ENCODE measurements around the gene SCAP.

Gene SCAP

GRCh38 chr3:47495886-47496285, 20.1 kb upstream of the SCAP start:
- Histone ChIP-seq H3K27me3 (ENCODE audit: control insufficient read depth, insufficient read depth, low read length) (no peaks in the 10 kb centered on the region), H3K4me3 (ENCODE audit: low read depth, low read length) (no peak overlapping the region), H3K4me2 (ENCODE audit: low read length) (no peak overlapping the region), H3K36me3 (ENCODE audit: control insufficient read depth, insufficient read depth, low read length) (no peaks in the 10 kb centered on the region), H3K4me1 (no peaks in the 10 kb centered on the region), H3K9me3 (ENCODE audit: control insufficient read depth, low read length) (no peaks in the 10 kb centered on the region), H3K79me2 (no peaks in the 10 kb centered on the region), H3K9ac (no peak overlapping the region), H2AFZ (no peak overlapping the region), H3K27ac (no peak overlapping the region)
- no peak for TF ChIP-seq CTCF (IDR thresholded peaks at IDR 0.05)

- H2AFZ ChIP-seq = no peak overlapping the region
- H3K9me3 ChIP-seq (ENCODE audit: control insufficient read depth, low read length) = no peaks in the 10 kb centered on the region
- no peak overlapping the region for H3K9ac ChIP-seq
- H3K36me3 ChIP-seq (ENCODE audit: control insufficient read depth, insufficient read depth, low read length) = no peaks in the 10 kb centered on the region
- no peaks in the 10 kb centered on the region for H3K79me2 ChIP-seq
- no peaks in the 10 kb centered on the region for H3K4me1 ChIP-seq
- TF ChIP-seq CTCF (IDR thresholded peaks at IDR 0.05) = no peak
- no peak overlapping the region for H3K27ac ChIP-seq
- no peak overlapping the region for H3K4me2 ChIP-seq (ENCODE audit: low read length)
- H3K27me3 ChIP-seq (ENCODE audit: control insufficient read depth, insufficient read depth, low read length) = no peaks in the 10 kb centered on the region
- no peak overlapping the region for H3K4me3 ChIP-seq (ENCODE audit: low read depth, low read length)
Observed at GRCh38 chr3:47495111-47495510, 19.4 kb upstream of the SCAP start.

- no peak overlapping the region for H2AFZ ChIP-seq
Observed at GRCh38 chr3:47491777-47492176, 16.0 kb upstream of the SCAP start.

GRCh38 chr3:47491186-47491585, 15.4 kb upstream of the SCAP start:
- Histone ChIP-seq H3K27me3 (ENCODE audit: control insufficient read depth, insufficient read depth, low read length) (no peaks in the 10 kb centered on the region), H3K9me3 (ENCODE audit: control insufficient read depth, low read length) (no peaks in the 10 kb centered on the region), H3K4me2 (ENCODE audit: low read length) (no peak overlapping the region), H3K79me2 (no peaks in the 10 kb centered on the region), H3K4me1 (no peaks in the 10 kb centered on the region), H3K27ac (no peak overlapping the region), H3K9ac (no peak overlapping the region), H3K36me3 (ENCODE audit: control insufficient read depth, insufficient read depth, low read length) (no peaks in the 10 kb centered on the region), H3K4me3 (ENCODE audit: low read depth, low read length) (no peak overlapping the region), H2AFZ (no peak overlapping the region)
- TF ChIP-seq CTCF (IDR thresholded peaks at IDR 0.05) = no peak

More at GRCh38 chr3:47491777-47492176, 16.0 kb upstream of the SCAP start:
- H3K4me1 ChIP-seq = no peaks in the 10 kb centered on the region
- H3K4me3 ChIP-seq (ENCODE audit: low read depth, low read length) = no peak overlapping the region
- H3K27ac ChIP-seq = no peak overlapping the region
- H3K9ac ChIP-seq = no peak overlapping the region
- H3K9me3 ChIP-seq (ENCODE audit: control insufficient read depth, low read length) = no peaks in the 10 kb centered on the region
- TF ChIP-seq CTCF (IDR thresholded peaks at IDR 0.05) = no peak
- no peaks in the 10 kb centered on the region for H3K27me3 ChIP-seq (ENCODE audit: control insufficient read depth, insufficient read depth, low read length)
- H3K4me2 ChIP-seq (ENCODE audit: low read length) = no peak overlapping the region
- no peaks in the 10 kb centered on the region for H3K79me2 ChIP-seq
- no peaks in the 10 kb centered on the region for H3K36me3 ChIP-seq (ENCODE audit: control insufficient read depth, insufficient read depth, low read length)

- H3K4me2 ChIP-seq (ENCODE audit: low read length) = no peak overlapping the region
- no peaks in the 10 kb centered on the region for H3K27me3 ChIP-seq (ENCODE audit: control insufficient read depth, insufficient read depth, low read length)
- H2AFZ ChIP-seq = no peak overlapping the region
- no peaks in the 10 kb centered on the region for H3K4me1 ChIP-seq
- H3K79me2 ChIP-seq = no peaks in the 10 kb centered on the region
- H3K9me3 ChIP-seq (ENCODE audit: control insufficient read depth, low read length) = no peaks in the 10 kb centered on the region
- no peak overlapping the region for H3K9ac ChIP-seq
- TF ChIP-seq CTCF (IDR thresholded peaks at IDR 0.05) = no peak
- H3K27ac ChIP-seq = no peak overlapping the region
- H3K36me3 ChIP-seq (ENCODE audit: control insufficient read depth, insufficient read depth, low read length) = no peaks in the 10 kb centered on the region
- H3K4me3 ChIP-seq (ENCODE audit: low read depth, low read length) = no peak overlapping the region
Observed at GRCh38 chr3:47487265-47487664, 11.5 kb upstream of the SCAP start.
